GM12873 (cell line): ENCODE results near the gene VSTM2L.

Experiments used
- TF ChIP-seq, protein P1 (sequence below): IDR thresholded peaks from 2 replicates; pipeline ENCODE4 v1.5.1; 2012; ENCODE audit warnings: low read depth, mild to moderate bottlenecking, moderate library complexity, low read length, control low read depth; ENCODE audit not compliant: insufficient read depth; ENCODE audit errors: missing control alignments

VSTM2L gene

DNA sequence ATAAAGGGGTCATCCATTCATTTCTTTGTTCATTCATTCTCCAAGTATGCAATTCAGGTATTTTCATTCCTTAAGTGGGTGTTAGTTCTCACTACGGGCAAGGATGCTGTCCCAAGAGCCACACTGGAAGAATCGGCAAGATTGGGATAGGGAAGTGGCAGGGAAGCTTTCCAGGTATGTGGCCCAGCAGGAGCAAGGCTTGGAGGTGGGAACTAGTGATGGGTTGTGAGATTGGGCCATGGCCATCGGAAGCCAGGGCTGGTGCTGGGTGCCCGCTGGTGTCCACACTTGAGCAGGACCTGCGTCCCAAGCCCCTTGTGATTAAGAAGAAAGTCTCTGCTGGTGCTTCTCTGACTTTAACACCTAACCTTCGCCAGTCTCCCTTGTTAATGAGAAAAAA lies 15.1 kb downstream of the VSTM2L start:
- TF ChIP-seq, protein P1, sequence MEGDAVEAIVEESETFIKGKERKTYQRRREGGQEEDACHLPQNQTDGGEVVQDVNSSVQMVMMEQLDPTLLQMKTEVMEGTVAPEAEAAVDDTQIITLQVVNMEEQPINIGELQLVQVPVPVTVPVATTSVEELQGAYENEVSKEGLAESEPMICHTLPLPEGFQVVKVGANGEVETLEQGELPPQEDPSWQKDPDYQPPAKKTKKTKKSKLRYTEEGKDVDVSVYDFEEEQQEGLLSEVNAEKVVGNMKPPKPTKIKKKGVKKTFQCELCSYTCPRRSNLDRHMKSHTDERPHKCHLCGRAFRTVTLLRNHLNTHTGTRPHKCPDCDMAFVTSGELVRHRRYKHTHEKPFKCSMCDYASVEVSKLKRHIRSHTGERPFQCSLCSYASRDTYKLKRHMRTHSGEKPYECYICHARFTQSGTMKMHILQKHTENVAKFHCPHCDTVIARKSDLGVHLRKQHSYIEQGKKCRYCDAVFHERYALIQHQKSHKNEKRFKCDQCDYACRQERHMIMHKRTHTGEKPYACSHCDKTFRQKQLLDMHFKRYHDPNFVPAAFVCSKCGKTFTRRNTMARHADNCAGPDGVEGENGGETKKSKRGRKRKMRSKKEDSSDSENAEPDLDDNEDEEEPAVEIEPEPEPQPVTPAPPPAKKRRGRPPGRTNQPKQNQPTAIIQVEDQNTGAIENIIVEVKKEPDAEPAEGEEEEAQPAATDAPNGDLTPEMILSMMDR: no peak

DNA sequence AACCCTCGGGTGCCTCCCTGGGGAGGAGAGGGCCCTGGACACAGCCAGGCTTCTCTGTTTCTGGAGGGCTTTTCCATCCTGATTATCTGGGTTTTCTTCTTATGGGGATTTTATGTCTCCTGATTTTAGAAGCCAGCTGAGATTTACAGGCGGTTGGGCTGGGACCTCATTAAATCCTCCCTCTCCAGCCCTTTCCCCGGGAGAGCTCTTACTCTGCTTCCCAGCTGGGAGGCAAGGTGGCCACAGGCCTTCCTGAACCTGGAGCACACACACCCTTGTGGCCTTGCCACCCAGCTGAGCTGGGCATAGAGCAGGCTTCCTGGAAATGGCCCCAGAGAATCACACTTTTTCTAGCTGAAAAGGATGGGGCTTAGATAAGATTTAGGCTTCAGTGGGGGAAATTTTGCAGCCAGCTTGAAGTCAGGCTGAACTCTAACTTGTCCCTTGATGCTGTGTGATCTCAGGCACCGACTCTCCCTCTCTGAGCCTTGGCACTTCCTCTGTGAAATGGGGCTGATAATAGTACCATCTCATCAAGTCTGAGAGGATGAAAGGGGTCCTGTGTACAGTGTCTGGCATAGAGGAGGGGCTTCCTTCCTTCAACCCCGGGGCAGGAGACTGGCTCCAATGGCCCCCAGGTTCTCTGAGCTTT lies 16.6 kb downstream of the VSTM2L start:
- TF ChIP-seq, protein P1: no peak

DNA sequence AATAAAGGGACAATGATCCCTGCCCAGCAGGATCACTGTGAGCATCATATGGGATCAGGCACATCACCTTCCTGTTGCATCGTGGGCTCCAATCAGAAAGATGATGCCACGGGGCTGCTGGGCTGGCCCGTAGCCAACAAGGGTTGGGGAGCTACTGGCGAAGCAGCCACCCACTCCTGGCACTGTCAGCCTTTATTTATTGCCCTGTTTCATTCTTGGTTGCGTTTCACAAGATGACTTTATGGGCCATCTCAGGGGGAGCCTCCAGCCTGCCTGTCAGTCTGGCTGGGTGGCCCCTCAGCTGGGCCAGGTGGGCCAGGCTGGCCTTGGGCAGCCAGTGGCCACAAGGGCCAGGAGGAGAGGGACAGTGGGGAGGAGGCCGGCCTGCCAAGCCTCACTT lies 17.3 kb downstream of the VSTM2L start:
- TF ChIP-seq, protein P1: no peak

DNA sequence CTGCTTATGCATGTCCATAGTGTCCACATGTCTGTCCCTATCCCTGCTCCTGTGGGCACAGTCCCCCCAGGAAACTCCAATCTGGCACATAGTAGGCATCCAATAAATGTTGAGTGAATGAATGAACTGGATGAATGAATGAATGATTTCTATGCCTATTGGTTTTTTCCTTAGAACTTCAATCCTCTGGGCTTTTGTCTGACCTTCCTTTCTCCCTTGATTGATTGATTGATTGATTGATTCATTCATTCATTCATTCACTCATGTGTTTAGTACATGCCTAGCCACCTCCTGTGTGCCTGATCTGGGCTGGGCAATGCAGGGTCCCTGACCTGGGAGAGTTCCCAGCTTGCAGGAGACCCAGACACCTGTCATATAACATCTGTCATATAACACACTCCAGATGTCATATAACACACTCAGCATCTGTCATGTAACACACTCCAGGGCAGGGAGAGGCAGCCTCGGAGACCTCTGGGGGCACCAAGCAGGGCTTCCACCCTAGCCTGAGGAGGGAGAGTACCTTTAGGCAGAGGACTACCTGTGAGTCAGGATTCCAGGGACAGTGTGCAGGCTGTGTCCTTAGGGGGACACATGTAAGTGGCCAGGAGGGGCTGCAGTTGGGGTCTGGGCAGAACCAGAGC lies 17.9 kb downstream of the VSTM2L start:
- TF ChIP-seq, protein P1: no peak

DNA sequence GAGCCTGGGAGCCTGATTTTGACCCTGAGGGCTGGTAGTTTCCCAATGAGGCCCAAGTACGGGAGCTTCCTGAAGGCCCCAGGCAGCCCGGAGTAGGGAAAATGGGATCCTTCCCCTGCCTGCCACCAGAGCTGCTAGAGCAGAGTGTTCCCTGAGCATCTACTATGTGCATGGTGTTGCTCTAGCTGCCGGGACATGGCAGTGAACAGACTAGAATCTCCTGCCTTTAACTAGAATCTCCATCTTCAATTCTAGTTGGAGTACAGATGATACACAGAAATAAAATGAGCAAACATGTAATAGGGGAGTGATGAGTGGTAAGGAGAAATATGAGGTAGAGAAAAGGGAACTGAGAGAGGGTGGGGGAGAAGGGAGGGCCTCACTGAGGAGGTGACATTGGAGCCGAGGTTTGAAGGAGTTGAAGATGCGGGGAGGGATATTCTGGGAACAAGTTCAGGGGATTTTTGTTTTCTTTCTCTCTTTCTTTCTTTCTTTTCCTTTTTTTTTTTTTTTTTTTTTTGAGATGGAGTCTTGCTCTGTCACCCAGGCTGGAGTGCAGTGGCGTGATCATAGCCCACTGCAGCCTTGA lies 18.5 kb downstream of the VSTM2L start:
- TF ChIP-seq, protein P1: no peak

DNA sequence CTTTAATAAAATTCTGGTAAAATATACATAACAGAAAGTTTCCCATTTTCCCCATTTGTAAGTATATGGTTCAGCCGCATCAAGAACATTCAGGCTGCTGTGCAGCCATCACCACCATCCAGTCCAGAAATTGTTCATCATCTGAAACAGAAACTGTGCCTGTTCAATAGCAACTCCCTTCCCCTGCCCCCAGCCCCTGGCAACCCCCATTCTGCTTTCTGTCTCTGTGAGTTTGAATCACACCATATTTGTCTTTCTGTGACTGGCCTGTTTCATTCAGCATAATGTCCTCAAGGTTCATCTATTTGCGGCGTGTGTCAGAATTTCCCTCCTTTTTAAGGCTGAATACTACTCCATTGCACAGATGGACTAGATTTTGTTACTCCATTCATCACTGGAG lies 19.1 kb downstream of the VSTM2L start:
- TF ChIP-seq, protein P1: no peak

DNA sequence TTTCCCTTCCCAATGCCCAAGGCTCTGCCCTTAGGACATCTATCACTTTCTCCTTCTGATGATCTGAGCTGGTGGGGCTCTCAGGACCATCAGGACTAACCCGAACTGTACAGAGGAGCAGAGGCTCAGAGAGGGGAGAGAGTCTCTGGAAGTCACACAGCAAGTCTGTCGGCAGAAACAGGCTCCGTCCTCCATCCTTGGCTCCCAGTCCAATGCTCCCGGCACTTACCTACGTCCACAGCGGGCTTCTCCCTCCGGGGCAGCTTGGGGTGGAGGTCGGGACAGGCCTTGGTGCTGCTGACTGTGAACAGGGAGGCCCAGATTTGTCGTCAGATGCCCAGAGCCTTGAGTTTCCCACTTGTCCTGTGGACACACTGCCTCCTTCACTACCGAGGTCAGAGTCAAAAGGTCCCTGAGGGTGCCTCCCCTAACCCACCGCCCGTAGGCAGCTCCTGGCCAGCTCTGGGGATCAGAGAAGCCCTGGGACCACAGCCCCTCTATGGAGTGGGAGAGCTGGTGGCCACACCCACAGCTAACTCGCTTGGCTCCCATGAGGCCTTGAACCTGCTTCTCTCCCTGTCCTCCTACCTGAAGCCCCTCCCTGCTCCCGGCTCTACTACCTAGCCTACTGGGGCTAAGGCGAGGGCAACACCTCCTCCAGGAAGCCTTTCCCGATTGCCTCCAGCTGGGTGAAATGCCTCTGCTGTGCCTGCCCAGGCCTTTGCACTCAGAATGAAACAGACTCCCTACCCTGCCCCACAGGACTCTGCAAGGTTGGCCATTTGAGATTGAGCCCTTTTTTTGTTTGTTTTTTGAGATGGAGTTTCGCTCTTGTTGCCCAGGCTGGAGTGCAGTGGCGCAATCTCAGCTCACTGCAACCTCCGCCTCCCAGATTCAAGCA lies 22.6 kb downstream of the VSTM2L start:
- TF ChIP-seq, protein P1: no peak
